Measurements from ENCODE around the gene RDH14. TPM values are rescaled to one million over a fixed set of nuclear protein-coding genes. Genes with fewer than 3 reads are reported as not detected.

RDH14 gene
- total RNA-seq, 1 experiment from 2014 or later = 19.0 TPM

- H3K4me3 ChIP-seq (ENCODE audit: low read depth, low read length, poor library complexity, severe bottlenecking) = no peak overlapping the region
- H3K27ac ChIP-seq (ENCODE audit: low read depth, low read length, poor library complexity, severe bottlenecking) = no peak overlapping the region
- TF ChIP-seq CTCF (conservative IDR thresholded peaks at IDR 0.05; ENCODE audit: low read depth, low read length) = no peak
- no peak for TF ChIP-seq EZH2 (IDR thresholded peaks at IDR 0.05; ENCODE audit: borderline replicate concordance, low read depth, low read length, poor library complexity, severe bottlenecking)
- no TSS peak for BruUV-seq (replicated peaks)
- ChIA-PET POLR2A (ENCODE audit: low non-redundant PET) (no interaction called here), CTCF (no interaction called here)
- no peaks in the 10 kb centered on the region for H3K9me3 ChIP-seq (ENCODE audit: low read depth, low read length, poor library complexity, severe bottlenecking)
- H3K27me3 ChIP-seq (replicated peaks; ENCODE audit: insufficient read depth, low read depth, low read length, poor library complexity) = no peaks in the 10 kb centered on the region
- H3K36me3 ChIP-seq (ENCODE audit: insufficient read depth, low read length, poor library complexity, severe bottlenecking) = no peaks in the 10 kb centered on the region
- no peaks in the 10 kb centered on the region for H3K4me1 ChIP-seq (ENCODE audit: insufficient read depth, low read length, poor library complexity, severe bottlenecking)
- intact Hi-C loops (cut with micrococcal nuclease; ENCODE audit: unreplicated experiment) = no loop called here
- DNase-seq (ENCODE audit: low spot score) = no peak
These were observed 49.7 kb downstream of the RDH14 start for GRCh38 chr2:18510775-18511174.

GRCh38 chr2:18506883-18507509, 53.5 kb downstream of the RDH14 start:
- Histone ChIP-seq H3K4me3 (ENCODE audit: low read depth, low read length, poor library complexity, severe bottlenecking) (no peak overlapping the region), H3K9me3 (ENCODE audit: low read depth, low read length, poor library complexity, severe bottlenecking) (no peaks in the 10 kb centered on the region), H3K4me1 (ENCODE audit: insufficient read depth, low read length, poor library complexity, severe bottlenecking) (no peaks in the 10 kb centered on the region), H3K36me3 (ENCODE audit: insufficient read depth, low read length, poor library complexity, severe bottlenecking) (no peaks in the 10 kb centered on the region), H3K27ac (ENCODE audit: low read depth, low read length, poor library complexity, severe bottlenecking) (no peak overlapping the region), H3K27me3 (replicated peaks; ENCODE audit: insufficient read depth, low read depth, low read length, poor library complexity) (no peaks in the 10 kb centered on the region)
- ChIA-PET POLR2A (ENCODE audit: low non-redundant PET) (no interaction called here), CTCF (no interaction called here)
- no peak for DNase-seq (ENCODE audit: low spot score)
- no TSS peak for BruUV-seq (replicated peaks)
- no peak for TF ChIP-seq CTCF (conservative IDR thresholded peaks at IDR 0.05; ENCODE audit: low read depth, low read length)
- TF ChIP-seq EZH2 (IDR thresholded peaks at IDR 0.05; ENCODE audit: borderline replicate concordance, low read depth, low read length, poor library complexity, severe bottlenecking) = no peak
- intact Hi-C loops (cut with micrococcal nuclease; ENCODE audit: unreplicated experiment) = no loop called here

- Histone ChIP-seq H3K27ac (ENCODE audit: low read depth, low read length, poor library complexity, severe bottlenecking) (no peak overlapping the region), H3K4me3 (ENCODE audit: low read depth, low read length, poor library complexity, severe bottlenecking) (no peak overlapping the region), H3K36me3 (ENCODE audit: insufficient read depth, low read length, poor library complexity, severe bottlenecking) (no peaks in the 10 kb centered on the region), H3K9me3 (ENCODE audit: low read depth, low read length, poor library complexity, severe bottlenecking) (no peaks in the 10 kb centered on the region), H3K27me3 (replicated peaks; ENCODE audit: insufficient read depth, low read depth, low read length, poor library complexity) (no peaks in the 10 kb centered on the region), H3K4me1 (ENCODE audit: insufficient read depth, low read length, poor library complexity, severe bottlenecking) (no peaks in the 10 kb centered on the region)
- DNase-seq (ENCODE audit: low spot score) = no peak
- TF ChIP-seq CTCF (conservative IDR thresholded peaks at IDR 0.05; ENCODE audit: low read depth, low read length) (no peak), EZH2 (IDR thresholded peaks at IDR 0.05; ENCODE audit: borderline replicate concordance, low read depth, low read length, poor library complexity, severe bottlenecking) (no peak)
- POLR2A ChIA-PET (ENCODE audit: low non-redundant PET) = no interaction called here
- no TSS peak for BruUV-seq (replicated peaks)
- CTCF ChIA-PET = no interaction called here
- intact Hi-C loops (cut with micrococcal nuclease; ENCODE audit: unreplicated experiment) = no loop called here
These were observed 54.6 kb downstream of the RDH14 start for GRCh38 chr2:18505703-18506341.

Other genes starting within 250 kb of the RDH14 start
- not detected in 2 replicates for gene NT5C1B, start 28.9 kb upstream of the RDH14 start, total RNA-seq (2021)